Measurements from ENCODE around the gene GCK. TPM values are rescaled to one million over a fixed set of nuclear protein-coding genes. Genes with fewer than 3 reads are reported as not detected.

Gene GCK
- total RNA-seq, 3 donors from 2014 or later = 0.48 to 1.6 TPM; not detected in 1

DNA sequence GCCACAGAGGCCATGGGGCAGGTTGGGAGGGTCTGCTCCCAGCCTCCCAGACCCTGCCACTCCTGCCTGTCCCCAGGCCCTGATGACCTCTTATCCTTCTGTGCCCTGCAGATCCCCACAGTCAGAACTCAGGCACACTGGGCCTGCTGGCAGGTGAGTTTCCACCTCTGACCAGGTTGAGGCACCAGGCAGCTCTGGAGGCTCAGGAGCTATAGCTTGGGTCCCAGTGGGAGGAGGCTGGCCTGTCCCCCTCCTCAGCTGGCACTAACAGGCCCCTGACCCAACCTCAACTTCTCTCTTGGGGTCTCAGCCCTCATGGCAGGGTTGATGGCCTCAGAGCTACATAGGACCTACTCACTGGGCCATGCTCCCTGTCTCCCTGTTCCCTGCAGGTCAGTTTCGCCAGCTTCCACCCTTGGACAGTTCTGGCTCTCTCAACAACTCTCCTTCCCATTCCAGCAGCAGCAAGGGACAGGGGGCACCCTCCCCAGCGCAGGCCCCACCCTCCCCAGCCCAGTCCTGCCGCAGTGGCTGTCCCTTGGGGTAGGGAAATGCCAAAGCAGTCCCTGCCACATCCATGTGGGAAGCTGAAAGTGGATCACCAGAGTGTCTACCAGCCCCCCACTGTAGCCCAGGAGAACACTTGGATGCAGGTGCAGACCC lies 87.8 kb downstream of the GCK start:
- H3K4me3 ChIP-seq = no peak overlapping the region
- no peak for TF ChIP-seq POLR2AphosphoS5 (IDR thresholded peaks at IDR 0.05)
- TF ChIP-seq POLR2A (IDR thresholded peaks at IDR 0.05) = no peak
- no peaks in the 10 kb centered on the region for H3K9me3 ChIP-seq
- H3K36me3 ChIP-seq = no peaks in the 10 kb centered on the region
- peak overlapping the region; percentile 26 to 92 for H3K27ac ChIP-seq
- H3K27me3 ChIP-seq = no peaks in the 10 kb centered on the region
- intact Hi-C loops (cut with DNase I; ENCODE audit: low total_unique reads) = no loop called here
- DNase-seq (ENCODE audit: low spot score in 2 of 2) = no peak
- H3K4me1 ChIP-seq = peaks cover 0 to 2% of the 10 kb centered on the region in 2 donors

GRCh38 chr7:44100458-44101302 lies 88.6 kb downstream of the GCK start:
- Histone ChIP-seq H3K4me1 (no peaks in the 10 kb centered on the region), H3K9me3 (no peaks in the 10 kb centered on the region), H3K27me3 (no peaks in the 10 kb centered on the region), H3K27ac (peak overlapping the region; percentile 26 to 92), H3K4me3 (no peak overlapping the region), H3K36me3 (no peaks in the 10 kb centered on the region)
- intact Hi-C loops (cut with DNase I; ENCODE audit: low total_unique reads) = no loop called here
- no peak for DNase-seq (ENCODE audit: low spot score in 2 of 2)
- no peak for TF ChIP-seq POLR2AphosphoS5 (IDR thresholded peaks at IDR 0.05)
- TF ChIP-seq POLR2A (IDR thresholded peaks at IDR 0.05) = no peak
- TF ChIP-seq, protein P1, sequence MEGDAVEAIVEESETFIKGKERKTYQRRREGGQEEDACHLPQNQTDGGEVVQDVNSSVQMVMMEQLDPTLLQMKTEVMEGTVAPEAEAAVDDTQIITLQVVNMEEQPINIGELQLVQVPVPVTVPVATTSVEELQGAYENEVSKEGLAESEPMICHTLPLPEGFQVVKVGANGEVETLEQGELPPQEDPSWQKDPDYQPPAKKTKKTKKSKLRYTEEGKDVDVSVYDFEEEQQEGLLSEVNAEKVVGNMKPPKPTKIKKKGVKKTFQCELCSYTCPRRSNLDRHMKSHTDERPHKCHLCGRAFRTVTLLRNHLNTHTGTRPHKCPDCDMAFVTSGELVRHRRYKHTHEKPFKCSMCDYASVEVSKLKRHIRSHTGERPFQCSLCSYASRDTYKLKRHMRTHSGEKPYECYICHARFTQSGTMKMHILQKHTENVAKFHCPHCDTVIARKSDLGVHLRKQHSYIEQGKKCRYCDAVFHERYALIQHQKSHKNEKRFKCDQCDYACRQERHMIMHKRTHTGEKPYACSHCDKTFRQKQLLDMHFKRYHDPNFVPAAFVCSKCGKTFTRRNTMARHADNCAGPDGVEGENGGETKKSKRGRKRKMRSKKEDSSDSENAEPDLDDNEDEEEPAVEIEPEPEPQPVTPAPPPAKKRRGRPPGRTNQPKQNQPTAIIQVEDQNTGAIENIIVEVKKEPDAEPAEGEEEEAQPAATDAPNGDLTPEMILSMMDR (IDR thresholded peaks at IDR 0.05) = no peak

DNA sequence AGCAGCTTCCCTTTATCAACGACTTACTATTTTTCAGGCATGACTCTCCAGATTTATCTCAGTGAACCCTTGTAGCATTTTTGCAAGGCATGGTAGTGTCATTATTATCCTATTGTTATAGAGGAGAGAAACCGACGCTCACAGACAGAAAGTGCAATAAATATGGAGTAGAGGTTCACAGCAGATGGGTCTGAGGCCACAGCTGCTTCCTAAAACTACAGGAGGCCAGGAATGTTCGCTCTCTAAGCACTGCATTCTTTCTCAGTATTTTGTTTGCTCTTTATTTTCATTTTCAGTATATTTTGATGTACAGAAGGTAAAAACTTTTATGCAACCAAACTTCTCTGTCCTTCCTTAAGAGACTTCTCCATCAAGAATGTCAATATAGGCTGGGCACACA lies 89.6 kb downstream of the GCK start:
- intact Hi-C loops (cut with DNase I; ENCODE audit: low total_unique reads) = no loop called here
- H3K4me3 ChIP-seq = no peak overlapping the region
- H3K4me1 ChIP-seq = no peaks in the 10 kb centered on the region
- TF ChIP-seq POLR2A (IDR thresholded peaks at IDR 0.05) = no peak
- TF ChIP-seq, protein P1 (IDR thresholded peaks at IDR 0.05) = no peak
- TF ChIP-seq POLR2AphosphoS5 (IDR thresholded peaks at IDR 0.05) = no peak
- no peaks in the 10 kb centered on the region for H3K36me3 ChIP-seq
- no peak overlapping the region for H3K27ac ChIP-seq
- H3K27me3 ChIP-seq = no peaks in the 10 kb centered on the region
- DNase-seq (ENCODE audit: low spot score in 2 of 2) = no peak
- no peaks in the 10 kb centered on the region for H3K9me3 ChIP-seq

GRCh38 chr7:44098092-44099068 lies 90.9 kb downstream of the GCK start:
- H3K27me3 ChIP-seq = no peaks in the 10 kb centered on the region
- no peak for DNase-seq (ENCODE audit: low spot score in 2 of 2)
- no peaks in the 10 kb centered on the region for H3K36me3 ChIP-seq
- no peak overlapping the region for H3K27ac ChIP-seq
- TF ChIP-seq, protein P1 (IDR thresholded peaks at IDR 0.05) = no peak
- TF ChIP-seq POLR2A (IDR thresholded peaks at IDR 0.05) (no peak), POLR2AphosphoS5 (IDR thresholded peaks at IDR 0.05) (no peak)
- intact Hi-C loops (cut with DNase I; ENCODE audit: low total_unique reads) = no loop called here
- no peaks in the 10 kb centered on the region for H3K4me1 ChIP-seq
- H3K4me3 ChIP-seq = no peak overlapping the region
- no peaks in the 10 kb centered on the region for H3K9me3 ChIP-seq

All from breast epithelium (tissue), 4 donors.